Left kidney (tissue), 2 donors: ENCODE measurements around the gene BRINP3. TPM values are rescaled to one million over a fixed set of nuclear protein-coding genes. Genes with fewer than 3 reads are reported as not detected.
"Not testable (repeated sequence)": the region's sequence is repeated elsewhere in the genome, so short reads cannot be mapped to it uniquely, and the experiment has no call there.

Experiments
- DNase-seq: peaks from one replicate; pipeline ENCODE4 v3.0.0-alpha.2; 2013
- polyA plus RNA-seq: library from polyadenylated mRNA; unstranded; fragments of 120-200 nt; gene quantifications from one replicate; pipeline ENCODE4 v1.2.1, GENCODE V29; 2013; ENCODE audit not compliant: insufficient read length

Gene BRINP3
- polyA plus RNA-seq, 1 donor, result 7.6 TPM

GRCh38 chr1:190179817-190180216 lies 297.8 kb downstream of the BRINP3 start:
- no peak for DNase-seq

- no peak for DNase-seq
These were observed 298.8 kb downstream of the BRINP3 start for GRCh38 chr1:190178827-190179226.

GRCh38 chr1:190177555-190177954 lies 300.1 kb downstream of the BRINP3 start:
- no peak for DNase-seq

GRCh38 chr1:190176776-190177175 lies 300.9 kb downstream of the BRINP3 start:
- no peak for DNase-seq

- no peak for DNase-seq
These were observed 302.3 kb downstream of the BRINP3 start for GRCh38 chr1:190175320-190175719.

GRCh38 chr1:190172651-190173430 lies 304.8 kb downstream of the BRINP3 start:
- DNase-seq, result no peak

- DNase-seq, result no peak
These were observed 307.3 kb downstream of the BRINP3 start for GRCh38 chr1:190170321-190170720.

- DNase-seq, result no peak
These were observed 308.2 kb downstream of the BRINP3 start for GRCh38 chr1:190169311-190170067.

- no peak for DNase-seq
These were observed 308.8 kb downstream of the BRINP3 start for GRCh38 chr1:190168893-190169280.

GRCh38 chr1:190168116-190168892 lies 309.4 kb downstream of the BRINP3 start:
- no peak for DNase-seq

- DNase-seq, result no peak
These were observed 318.5 kb downstream of the BRINP3 start for GRCh38 chr1:190159146-190159545.

- no peak for DNase-seq
These were observed 322.9 kb downstream of the BRINP3 start for GRCh38 chr1:190154744-190155143.

- no peak for DNase-seq
These were observed 330.0 kb downstream of the BRINP3 start for GRCh38 chr1:190147616-190148015.

- no peak for DNase-seq
These were observed 333.0 kb downstream of the BRINP3 start for GRCh38 chr1:190144650-190145049.

- no peak for DNase-seq
These were observed 337.0 kb downstream of the BRINP3 start for GRCh38 chr1:190140644-190141043.

- DNase-seq, result no peak
These were observed 339.0 kb downstream of the BRINP3 start for GRCh38 chr1:190138702-190139101.

- DNase-seq, result no peak
These were observed 339.4 kb downstream of the BRINP3 start for GRCh38 chr1:190138266-190138665.

GRCh38 chr1:190129366-190129765 lies 348.3 kb downstream of the BRINP3 start:
- no peak for DNase-seq

- no peak for DNase-seq
These were observed 350.9 kb downstream of the BRINP3 start for GRCh38 chr1:190126728-190127127.

GRCh38 chr1:190124068-190124467 lies 353.6 kb downstream of the BRINP3 start:
- DNase-seq, result no peak

- DNase-seq, result not testable (repeated sequence)
These were observed 357.1 kb downstream of the BRINP3 start for GRCh38 chr1:190120564-190120963.

- no peak for DNase-seq
These were observed 358.0 kb downstream of the BRINP3 start for GRCh38 chr1:190119683-190120082.

GRCh38 chr1:190116921-190117320 lies 360.7 kb downstream of the BRINP3 start:
- no peak for DNase-seq
